K562 (cell line): ENCODE data around the gene IQGAP3. TPM values are rescaled to one million over a fixed set of nuclear protein-coding genes. Genes with fewer than 3 reads are reported as not detected.

Experiments
- ATAC-seq: fragments of 200-7000 bp; cut with Tn5 transposase; 3 replicates; pipeline ENCODE4 v1.9.1; 2020; ENCODE audit warnings: moderate library complexity
- BruUV-seq: library from RNA; stranded (reverse); fragments of 400-500 nt; replicated peaks from 2 replicates; lab custom pipeline; 2021; lab: Mats Ljungman, UMichigan
- CTCF ChIA-PET: fragments of 300-600 bp; formaldehyde crosslinking; extraction: SDS; loops from one replicate; lab custom pipeline; 2021; ENCODE audit warnings: low intra/inter-chr PET ratio; lab: Yijun Ruan, JAX
- POLR2A ChIA-PET: fragments of 300-600, 350-650 bp; sonication (Branson Sonifier 250); formaldehyde crosslinking; extraction: SDS; loops from one replicate; lab custom pipeline; 2021; ENCODE audit warnings: antibody characterized with exemption, inconsistent platforms; lab: Yijun Ruan, JAX
- DNase-seq, 4 experiments: peaks; one replicate each; pipeline versions ENCODE4 v3.0.0 to v3.0.0-alpha.2; 2011 to 2018; ENCODE audit warnings: low spot score in 3 of 4, mixed read lengths in 3 of 4; ENCODE audit errors: extremely low read depth in 1 of 4
- FAIRE-seq: peaks from 2 replicates; lab custom pipeline; 2011; peaks lifted over from hg19 to GRCh38; lab: Jason Lieb, UNC
- H2AFZ ChIP-seq: 2 replicates; pipeline ENCODE4 v1.6.0; 2011; ENCODE audit warnings: low read depth, low read length, control low read depth, inconsistent platforms
- H3K27ac ChIP-seq: fragments of 200-600 bp; 3 replicates; pipeline ENCODE4 v1.8.0; 2011; ENCODE audit warnings: low read depth, mild to moderate bottlenecking, control low read depth, inconsistent platforms, low read length, moderate library complexity, mixed read lengths; ENCODE audit errors: extremely low read depth
- H3K27me3 ChIP-seq, 2 experiments: fragments of 300-600 bp in 1 of 2; 2 replicates in 1 of 2; 3 replicates in 1 of 2; pipeline versions ENCODE4 v1.6.0 to v1.8.0; 2011; ENCODE audit warnings: inconsistent platforms in 2 of 2, low read length in 2 of 2, mild to moderate bottlenecking in 1 of 2, mixed read lengths in 1 of 2, moderate library complexity in 1 of 2; ENCODE audit not compliant: control insufficient read depth in 2 of 2, insufficient read depth in 2 of 2
- H3K36me3 ChIP-seq: fragments of 300-600 bp; 3 replicates; pipeline ENCODE4 v1.8.0; 2011; ENCODE audit warnings: mild to moderate bottlenecking, low read length, inconsistent platforms; ENCODE audit not compliant: control insufficient read depth, insufficient read depth
- H3K4me1 ChIP-seq, 2 experiments: fragments of 200-600 bp in 1 of 2; replicated peaks in 1 of 2; 2 replicates in 1 of 2; 3 replicates in 1 of 2; pipeline versions ENCODE4 v1.5.1 to v1.8.0; 2011; ENCODE audit warnings: inconsistent platforms in 2 of 2, low read length in 2 of 2, mild to moderate bottlenecking in 1 of 2, mixed read lengths in 1 of 2, moderate library complexity in 1 of 2; ENCODE audit not compliant: control insufficient read depth in 2 of 2, insufficient read depth in 2 of 2
- H3K4me2 ChIP-seq: 2 replicates; pipeline ENCODE4 v1.6.1; 2011; ENCODE audit warnings: low read length, control low read depth, inconsistent platforms, mixed read lengths; ENCODE audit not compliant: insufficient read depth
- H3K4me3 ChIP-seq: fragments of 200-600 bp; sonication (generic), shearing (Covaris generic); 2 replicates; pipeline ENCODE4 v1.5.1; 2016; ENCODE audit warnings: control low read depth, inconsistent platforms
- H3K79me2 ChIP-seq: fragments of 200-600 bp; 3 replicates; pipeline ENCODE4 v1.8.0; 2011; ENCODE audit warnings: low read length, inconsistent platforms; ENCODE audit not compliant: control insufficient read depth, insufficient read depth
- H3K9ac ChIP-seq, 2 experiments: 2 replicates each; pipeline versions ENCODE4 v1.6.0 to v1.6.1; 2011; ENCODE audit warnings: low read depth in 2 of 2, low read length in 2 of 2, control low read depth in 1 of 2, inconsistent platforms in 1 of 2, mild to moderate bottlenecking in 1 of 2, mixed read lengths in 1 of 2; ENCODE audit not compliant: insufficient read depth in 1 of 2
- H3K9me1 ChIP-seq: one replicate; pipeline ENCODE4 v1.6.0; 2011; ENCODE audit warnings: inconsistent platforms, mild to moderate bottlenecking, low read length, moderate library complexity; ENCODE audit not compliant: control insufficient read depth, insufficient read depth
- H3K9me3 ChIP-seq: replicated peaks from 2 replicates; pipeline ENCODE4 v1.5.1; 2011; ENCODE audit warnings: low read depth, low read length, inconsistent platforms; ENCODE audit not compliant: control insufficient read depth, insufficient read depth
- H4K20me1 ChIP-seq: replicated peaks from 2 replicates; pipeline ENCODE4 v1.6.1; 2011; ENCODE audit warnings: low read length, inconsistent platforms, mixed read lengths; ENCODE audit not compliant: control insufficient read depth, insufficient read depth
- BMI1 ChIP-seq: fragments of 150-350 bp; IDR thresholded peaks from 2 replicates; pipeline ENCODE4 v1.6.1; 2014; ENCODE audit warnings: low read length
- CBX1 ChIP-seq: sonication (generic); IDR thresholded peaks from 2 replicates; pipeline ENCODE4 v1.6.1; 2016; ENCODE audit warnings: antibody characterized with exemption, low read depth, mild to moderate bottlenecking
- EP400 ChIP-seq: fragments of 450-650 bp; IDR thresholded peaks from 2 replicates; pipeline ENCODE4 v1.6.1; 2017; ENCODE audit warnings: antibody characterized with exemption, mild to moderate bottlenecking, moderate library complexity
- PHB2 ChIP-seq: fragments of 450-650 bp; IDR thresholded peaks from 2 replicates; pipeline ENCODE4 v1.6.1; 2017; ENCODE audit warnings: low read depth
- PTRF ChIP-seq: fragments of 450-650 bp; IDR thresholded peaks from 2 replicates; pipeline ENCODE4 v1.6.1; 2016; ENCODE audit warnings: mild to moderate bottlenecking, missing genetic modification characterization, missing compliant biosample characterization
- ZNF764 ChIP-seq: fragments of 250-450 bp; sonication (Bioruptor Pico); IDR thresholded peaks from 2 replicates; pipeline ENCODE4 v1.4.0; 2020; ENCODE audit warnings: low read depth, mild to moderate bottlenecking, moderate library complexity
- WGBS: fragments of 100-300 bp; shearing (Covaris generic); methylation state at CpG from one replicate; pipeline ENCODE4 v1.1.6; 2016; ENCODE audit warnings: low coverage, mixed read lengths; ENCODE audit not compliant: insufficient coverage; ENCODE audit errors: missing lambda C conversion rate; 5-methylcytosine and 5-hydroxymethylcytosine counted together
- in situ Hi-C: fragments of 300-500 bp; cut with MboI; formaldehyde crosslinking; loops from 4 replicates; pipeline ENCODE4 v1.15.0; 2018; ENCODE audit warnings: inconsistent platforms, mixed read lengths
- intact Hi-C: fragments of 100-400 bp; cut with micrococcal nuclease; formaldehyde crosslinking; loops from 2 replicates; pipeline ENCODE4 v1.14.2; 2022
- polyA plus RNA-seq, 8 experiments: library from polyadenylated mRNA; depleted of rRNA in 4 of 8; stranded (reverse) in 5 of 8; unstranded in 3 of 8; fragments of >200 nt; fragmentation: Nextera tagmentation in 2 of 8; fragmentation: Illumina TruSeq in 1 of 8; extraction: Ambion mirVana in 2 of 8; extraction: Trizol in 1 of 8; gene quantifications; 2 replicates each; pipeline versions ENCODE4 v1.2.1 to v1.2.3, GENCODE V29; 2011 to 2014; ENCODE audit warnings: inconsistent platforms in 1 of 8, missing spikeins in 1 of 8
- total RNA-seq, 7 experiments: library from RNA; depleted of rRNA in 6 of 7; stranded (reverse); fragments of >200 nt in 6 of 7; fragmentation: Illumina TruSeq in 2 of 7; extraction: Trizol in 2 of 7; gene quantifications; 2 replicates each; pipeline versions ENCODE4 v1.2.1 to v1.2.3, GENCODE V29; 2011 to 2021; ENCODE audit warnings: low replicate concordance in 1 of 7
- TF ChIP-seq, protein P1 (sequence below): sonication (generic); formaldehyde crosslinking; IDR thresholded peaks from 2 replicates; pipeline ENCODE4 v1.8.1; 2023; ENCODE audit warnings: mild to moderate bottlenecking, missing genetic modification reagents
- TF ChIP-seq, protein P2 (sequence below): fragments of 450-650 bp; IDR thresholded peaks from one replicate; pipeline ENCODE4 v1.6.1; 2018; ENCODE audit warnings: mild to moderate bottlenecking, moderate library complexity; ENCODE audit not compliant: partially characterized antibody
- TF ChIP-seq, protein P3 (sequence below): sonication (generic); formaldehyde crosslinking; IDR thresholded peaks from 2 replicates; pipeline ENCODE4 v1.8.0; 2023; ENCODE audit warnings: missing genetic modification reagents, mild to moderate bottlenecking, borderline replicate concordance

Gene IQGAP3
- total and polyA plus RNA-seq, 9 of the 15 experiments (the other 6 are each of a cell fraction or from before 2014, with no cell fraction given): 1.4 to 16.6 (median 11.9) TPM

DNA sequence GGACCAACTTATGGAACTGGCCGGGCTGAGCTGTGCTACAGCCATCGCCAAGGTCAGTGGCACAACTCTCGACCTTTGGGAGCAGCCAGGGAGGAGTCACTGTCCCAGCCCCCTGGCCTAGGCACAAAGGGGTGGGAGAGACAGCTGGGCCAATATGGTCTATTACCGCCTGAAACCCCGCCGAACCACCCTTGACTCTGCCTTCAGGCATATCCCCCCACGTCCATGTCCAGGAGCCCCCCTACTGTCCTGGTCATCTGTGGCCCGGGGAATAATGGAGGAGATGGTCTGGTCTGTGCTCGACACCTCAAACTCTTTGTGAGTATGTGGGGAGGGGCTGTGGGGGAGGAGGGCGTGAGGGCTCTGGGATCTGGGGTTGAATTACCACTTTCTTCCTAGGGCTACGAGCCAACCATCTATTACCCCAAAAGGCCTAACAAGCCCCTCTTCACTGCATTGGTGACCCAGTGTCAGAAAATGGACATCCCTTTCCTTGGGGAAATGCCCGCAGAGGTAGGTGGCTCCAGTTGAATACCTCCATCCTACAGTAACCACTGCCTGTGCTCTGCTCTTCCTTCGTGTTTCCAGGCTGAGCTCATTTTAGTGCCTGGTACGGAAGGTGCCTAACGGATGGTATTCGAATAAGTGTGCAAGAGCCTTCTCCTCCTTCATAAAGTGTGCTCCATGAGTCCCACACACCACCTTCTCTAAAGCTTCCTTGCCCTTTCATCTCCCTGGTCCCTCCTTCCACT, 20.0 kb upstream of the IQGAP3 start:
- ChIA-PET POLR2A (interaction anchor here (0.5 to 2.6 kb wide), 13 partner anchors 8 to 135 kb away, joined by 3 to 16 read pairs (median 5); partner anchors contain the start of gene GPATCH4), CTCF (no interaction called here)
- peak; percentile 51 for FAIRE-seq
- H3K79me2 ChIP-seq: peaks cover 21% of the 10 kb centered on the region
- peak in 1 of 4 experiments; percentile 41 for DNase-seq
- H4K20me1 ChIP-seq: no peaks in the 10 kb centered on the region
- H3K4me1 ChIP-seq: peaks cover 7 to 15% of the 10 kb centered on the region in 2 experiments; a peak in 4 of 5 replicates
- H3K4me3 ChIP-seq: peak overlapping the region; percentile 88
- no peaks in the 10 kb centered on the region for H3K27me3 ChIP-seq
- intact Hi-C loops (no loop called here), in situ Hi-C loops (no loop called here)
- H3K4me2 ChIP-seq: peak overlapping the region; percentile 96
- no peaks in the 10 kb centered on the region for H3K9me3 ChIP-seq
- 14% methylated on average over 16 of the region's 16 CpGs for WGBS
- H2AFZ ChIP-seq: peak overlapping the region; percentile 93; the same call in 1 of the 2 replicates
- peak overlapping the region; percentile 88 to 93 for H3K9ac ChIP-seq
- H3K36me3 ChIP-seq: peaks cover 53% of the 10 kb centered on the region
- peak overlapping the region; percentile 92 for H3K27ac ChIP-seq
- peak; percentile 12 for ATAC-seq
- H3K9me1 ChIP-seq: no peaks in the 10 kb centered on the region
- BruUV-seq: TSS peak; percentile 62
- TF ChIP-seq, protein P1, sequence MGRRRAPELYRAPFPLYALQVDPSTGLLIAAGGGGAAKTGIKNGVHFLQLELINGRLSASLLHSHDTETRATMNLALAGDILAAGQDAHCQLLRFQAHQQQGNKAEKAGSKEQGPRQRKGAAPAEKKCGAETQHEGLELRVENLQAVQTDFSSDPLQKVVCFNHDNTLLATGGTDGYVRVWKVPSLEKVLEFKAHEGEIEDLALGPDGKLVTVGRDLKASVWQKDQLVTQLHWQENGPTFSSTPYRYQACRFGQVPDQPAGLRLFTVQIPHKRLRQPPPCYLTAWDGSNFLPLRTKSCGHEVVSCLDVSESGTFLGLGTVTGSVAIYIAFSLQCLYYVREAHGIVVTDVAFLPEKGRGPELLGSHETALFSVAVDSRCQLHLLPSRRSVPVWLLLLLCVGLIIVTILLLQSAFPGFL (CRISPR knock-in tag): no peak
- TF ChIP-seq ZNF764 (CRISPR knock-in tag): no peak
- 0 out of 2 replicates have a peak, but pooled peaks have one; percentile 0 for TF ChIP-seq EP400
- TF ChIP-seq, protein P2, sequence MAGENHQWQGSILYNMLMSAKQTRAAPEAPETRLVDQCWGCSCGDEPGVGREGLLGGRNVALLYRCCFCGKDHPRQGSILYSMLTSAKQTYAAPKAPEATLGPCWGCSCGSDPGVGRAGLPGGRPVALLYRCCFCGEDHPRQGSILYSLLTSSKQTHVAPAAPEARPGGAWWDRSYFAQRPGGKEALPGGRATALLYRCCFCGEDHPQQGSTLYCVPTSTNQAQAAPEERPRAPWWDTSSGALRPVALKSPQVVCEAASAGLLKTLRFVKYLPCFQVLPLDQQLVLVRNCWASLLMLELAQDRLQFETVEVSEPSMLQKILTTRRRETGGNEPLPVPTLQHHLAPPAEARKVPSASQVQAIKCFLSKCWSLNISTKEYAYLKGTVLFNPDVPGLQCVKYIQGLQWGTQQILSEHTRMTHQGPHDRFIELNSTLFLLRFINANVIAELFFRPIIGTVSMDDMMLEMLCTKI: no peak
- no peak for TF ChIP-seq CBX1
- TF ChIP-seq PHB2: no peak
- no peak for TF ChIP-seq PTRF (tag)
- TF ChIP-seq, protein P3, sequence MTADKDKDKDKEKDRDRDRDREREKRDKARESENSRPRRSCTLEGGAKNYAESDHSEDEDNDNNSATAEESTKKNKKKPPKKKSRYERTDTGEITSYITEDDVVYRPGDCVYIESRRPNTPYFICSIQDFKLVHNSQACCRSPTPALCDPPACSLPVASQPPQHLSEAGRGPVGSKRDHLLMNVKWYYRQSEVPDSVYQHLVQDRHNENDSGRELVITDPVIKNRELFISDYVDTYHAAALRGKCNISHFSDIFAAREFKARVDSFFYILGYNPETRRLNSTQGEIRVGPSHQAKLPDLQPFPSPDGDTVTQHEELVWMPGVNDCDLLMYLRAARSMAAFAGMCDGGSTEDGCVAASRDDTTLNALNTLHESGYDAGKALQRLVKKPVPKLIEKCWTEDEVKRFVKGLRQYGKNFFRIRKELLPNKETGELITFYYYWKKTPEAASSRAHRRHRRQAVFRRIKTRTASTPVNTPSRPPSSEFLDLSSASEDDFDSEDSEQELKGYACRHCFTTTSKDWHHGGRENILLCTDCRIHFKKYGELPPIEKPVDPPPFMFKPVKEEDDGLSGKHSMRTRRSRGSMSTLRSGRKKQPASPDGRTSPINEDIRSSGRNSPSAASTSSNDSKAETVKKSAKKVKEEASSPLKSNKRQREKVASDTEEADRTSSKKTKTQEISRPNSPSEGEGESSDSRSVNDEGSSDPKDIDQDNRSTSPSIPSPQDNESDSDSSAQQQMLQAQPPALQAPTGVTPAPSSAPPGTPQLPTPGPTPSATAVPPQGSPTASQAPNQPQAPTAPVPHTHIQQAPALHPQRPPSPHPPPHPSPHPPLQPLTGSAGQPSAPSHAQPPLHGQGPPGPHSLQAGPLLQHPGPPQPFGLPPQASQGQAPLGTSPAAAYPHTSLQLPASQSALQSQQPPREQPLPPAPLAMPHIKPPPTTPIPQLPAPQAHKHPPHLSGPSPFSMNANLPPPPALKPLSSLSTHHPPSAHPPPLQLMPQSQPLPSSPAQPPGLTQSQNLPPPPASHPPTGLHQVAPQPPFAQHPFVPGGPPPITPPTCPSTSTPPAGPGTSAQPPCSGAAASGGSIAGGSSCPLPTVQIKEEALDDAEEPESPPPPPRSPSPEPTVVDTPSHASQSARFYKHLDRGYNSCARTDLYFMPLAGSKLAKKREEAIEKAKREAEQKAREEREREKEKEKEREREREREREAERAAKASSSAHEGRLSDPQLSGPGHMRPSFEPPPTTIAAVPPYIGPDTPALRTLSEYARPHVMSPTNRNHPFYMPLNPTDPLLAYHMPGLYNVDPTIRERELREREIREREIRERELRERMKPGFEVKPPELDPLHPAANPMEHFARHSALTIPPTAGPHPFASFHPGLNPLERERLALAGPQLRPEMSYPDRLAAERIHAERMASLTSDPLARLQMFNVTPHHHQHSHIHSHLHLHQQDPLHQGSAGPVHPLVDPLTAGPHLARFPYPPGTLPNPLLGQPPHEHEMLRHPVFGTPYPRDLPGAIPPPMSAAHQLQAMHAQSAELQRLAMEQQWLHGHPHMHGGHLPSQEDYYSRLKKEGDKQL: no peak
- no peak for TF ChIP-seq BMI1
